22Rv1 (cell line): ENCODE data around the gene CCNT1.

Source experiments
- CTCF ChIP-seq: fragments of 450-650 bp; IDR thresholded peaks from 2 replicates; pipeline ENCODE4 v1.5.1; 2017; ENCODE audit warnings: mild to moderate bottlenecking
- ZFX ChIP-seq: fragments of 450-650 bp; IDR thresholded peaks from 2 replicates; pipeline ENCODE4 v1.6.1; 2017; ENCODE audit warnings: antibody characterized with exemption, borderline replicate concordance

GRCh38 chr12:48690990-48691389 is 25.5 kb downstream of the CCNT1 start:
- TF ChIP-seq CTCF (no peak), ZFX (no peak)
